HG03520 (cell line): ENCODE measurements around the gene TSC22D1.

Source experiments
- ATAC-seq: cut with Tn5 transposase; IDR thresholded peaks from one replicate; pipeline ENCODE4 v1.9.1; 2021; ENCODE audit warnings: mild to moderate bottlenecking, moderate library complexity; ENCODE audit not compliant: unreplicated experiment

Gene TSC22D1

DNA sequence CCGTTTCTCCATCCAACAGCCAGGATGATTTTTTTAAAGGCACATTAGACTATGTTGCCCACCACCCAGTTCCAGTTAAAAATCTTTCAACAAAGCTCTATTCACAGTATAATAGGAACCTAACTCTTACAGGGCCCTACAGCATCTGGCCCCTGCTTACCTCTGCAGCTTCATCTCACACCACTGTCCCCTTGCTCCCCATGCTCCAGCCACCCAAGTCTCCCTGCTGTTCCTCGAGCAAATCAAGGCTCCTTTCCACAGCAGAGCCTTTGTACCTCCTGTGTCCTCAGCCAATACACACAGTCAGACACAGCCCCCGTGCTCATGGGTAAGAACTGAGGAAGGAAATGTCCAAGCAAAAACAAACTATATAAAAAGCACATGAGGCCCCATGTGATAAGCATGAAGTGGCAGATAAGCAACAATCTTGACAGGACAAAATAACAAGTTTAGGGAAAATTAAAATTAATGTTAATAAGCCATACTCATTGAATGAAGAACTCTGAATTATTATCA is 67.5 kb downstream of the TSC22D1 start:
- ATAC-seq = no peak

DNA sequence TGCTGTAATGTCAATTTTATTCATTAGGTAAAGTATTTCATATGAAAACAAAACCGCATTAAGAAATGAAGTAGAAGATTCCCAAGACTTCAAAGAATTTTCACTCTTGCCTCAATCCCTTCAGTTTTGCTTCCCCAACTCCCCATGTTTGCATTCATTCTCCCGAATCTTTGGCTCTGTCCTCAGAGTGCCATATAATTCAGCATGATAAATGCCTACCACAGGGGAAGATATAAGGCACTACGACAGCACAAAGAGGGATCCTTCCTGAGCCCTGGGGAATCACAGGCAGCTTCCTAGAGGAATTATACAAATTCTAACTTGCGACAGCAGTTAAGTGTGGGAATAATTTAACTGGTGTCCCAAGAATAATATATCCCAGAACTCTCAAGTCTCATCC is 68.5 kb downstream of the TSC22D1 start:
- ATAC-seq = no peak

DNA sequence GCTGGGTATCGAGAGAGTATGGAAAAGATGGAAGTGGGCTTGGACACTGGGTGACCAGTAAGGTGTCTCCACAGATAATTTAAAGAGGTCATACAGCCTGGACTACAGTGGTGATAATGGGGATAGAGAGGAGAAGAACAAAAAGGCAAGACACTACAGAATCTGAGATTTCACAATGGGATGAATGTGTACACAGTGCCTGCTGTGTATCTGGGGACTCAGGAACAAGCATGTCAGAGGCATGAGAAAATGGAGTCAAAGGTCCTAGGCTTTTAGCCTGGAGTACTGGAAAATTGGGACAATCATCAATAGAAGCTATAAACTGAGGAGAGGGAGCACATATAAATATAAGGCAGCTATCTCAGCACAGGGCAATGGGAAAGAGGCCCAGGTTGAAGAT is 69.4 kb downstream of the TSC22D1 start:
- ATAC-seq = no peak

DNA sequence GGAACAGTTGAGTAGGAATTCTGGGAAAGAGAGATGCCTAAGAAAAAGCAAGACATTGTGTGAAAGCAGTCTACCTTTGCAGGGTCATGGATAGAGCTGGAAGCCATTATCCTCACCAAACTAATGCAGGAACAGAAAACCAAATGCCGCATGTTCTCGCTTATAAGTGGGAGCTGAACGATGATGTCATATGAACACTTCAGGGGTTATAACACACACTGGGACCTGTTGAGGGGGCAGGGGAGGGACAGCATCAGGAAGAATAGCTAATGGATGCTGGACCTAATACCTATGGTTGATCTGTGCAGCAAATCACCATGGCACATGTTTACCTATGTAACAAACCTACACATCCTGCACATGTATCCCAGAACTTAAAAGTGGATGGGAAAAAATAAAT is 69.9 kb downstream of the TSC22D1 start:
- no peak for ATAC-seq

DNA sequence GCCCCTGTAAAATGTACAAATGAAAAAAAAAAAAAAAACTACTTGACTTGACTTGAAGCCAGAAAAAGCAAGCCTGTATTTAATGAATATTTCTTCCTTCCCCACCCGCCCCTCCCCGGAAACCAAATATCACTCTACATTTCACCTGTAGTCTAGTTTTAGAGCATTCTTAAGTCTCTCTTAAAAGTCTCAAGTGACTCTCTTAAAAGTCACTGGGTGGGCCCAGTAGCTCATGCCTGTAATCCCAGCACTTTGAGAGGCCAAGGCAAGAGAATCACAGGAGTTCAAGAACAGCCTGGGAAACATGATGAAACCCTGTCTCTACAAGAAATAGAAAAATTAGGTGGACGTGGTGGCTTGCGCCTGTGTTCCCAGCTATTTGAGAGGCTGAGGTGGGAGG is 72.0 kb downstream of the TSC22D1 start:
- no peak for ATAC-seq

DNA sequence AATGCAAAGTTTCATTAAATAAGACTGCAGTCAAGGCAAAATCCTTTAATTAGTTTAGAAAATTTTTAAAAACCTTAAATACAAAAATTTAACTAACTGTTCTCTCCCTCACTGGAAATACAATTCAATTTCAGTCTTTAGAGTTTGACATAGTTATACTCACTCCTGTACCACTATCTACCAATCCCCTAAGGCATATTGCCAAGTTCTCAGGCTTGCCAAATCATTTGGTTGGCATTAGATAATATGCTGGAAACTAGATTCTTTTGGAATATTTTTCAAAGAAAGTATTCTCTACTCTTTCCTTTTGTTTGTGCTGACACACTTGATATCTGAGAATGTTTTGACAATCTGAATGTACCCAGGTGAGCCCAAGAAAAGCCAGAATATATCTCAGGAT is 77.2 kb downstream of the TSC22D1 start:
- no peak for ATAC-seq

DNA sequence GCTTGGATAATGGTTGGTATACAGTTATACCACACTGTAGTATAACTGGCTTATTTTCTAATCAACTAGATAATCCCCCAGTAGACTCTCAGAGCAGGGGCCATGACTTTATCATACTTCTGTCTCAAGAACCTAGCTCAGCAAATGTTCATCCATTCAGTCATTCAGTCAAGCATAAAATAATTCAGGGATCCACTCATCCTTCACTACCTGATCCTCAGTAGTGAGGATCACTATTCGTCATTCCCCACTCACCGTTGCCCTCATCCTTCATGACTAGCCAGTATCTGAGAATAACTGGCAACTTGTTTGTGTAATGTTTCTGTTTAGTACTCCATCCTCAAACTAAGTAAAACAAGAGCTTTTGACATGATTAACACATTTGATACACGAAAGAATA is 77.6 kb downstream of the TSC22D1 start:
- no peak for ATAC-seq

DNA sequence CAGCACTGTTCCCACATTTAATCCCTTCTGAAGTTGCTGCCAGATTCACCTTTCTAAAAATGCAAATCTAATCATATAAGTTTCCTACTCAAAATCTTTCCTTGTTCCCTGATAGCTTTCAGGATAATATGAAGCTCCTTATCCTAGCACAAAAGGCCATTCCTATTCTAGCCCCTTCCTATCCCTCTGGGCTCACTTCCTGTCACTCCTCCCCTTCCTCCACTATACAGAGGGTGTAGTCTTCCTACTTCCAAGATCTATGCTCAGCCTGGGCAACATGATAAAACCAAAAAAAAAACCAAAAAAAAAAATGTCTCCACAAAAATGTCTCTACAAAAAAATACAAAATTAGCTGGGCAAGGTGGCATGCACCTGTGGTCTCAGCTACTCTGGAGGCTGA is 78.3 kb downstream of the TSC22D1 start:
- no peak for ATAC-seq

DNA sequence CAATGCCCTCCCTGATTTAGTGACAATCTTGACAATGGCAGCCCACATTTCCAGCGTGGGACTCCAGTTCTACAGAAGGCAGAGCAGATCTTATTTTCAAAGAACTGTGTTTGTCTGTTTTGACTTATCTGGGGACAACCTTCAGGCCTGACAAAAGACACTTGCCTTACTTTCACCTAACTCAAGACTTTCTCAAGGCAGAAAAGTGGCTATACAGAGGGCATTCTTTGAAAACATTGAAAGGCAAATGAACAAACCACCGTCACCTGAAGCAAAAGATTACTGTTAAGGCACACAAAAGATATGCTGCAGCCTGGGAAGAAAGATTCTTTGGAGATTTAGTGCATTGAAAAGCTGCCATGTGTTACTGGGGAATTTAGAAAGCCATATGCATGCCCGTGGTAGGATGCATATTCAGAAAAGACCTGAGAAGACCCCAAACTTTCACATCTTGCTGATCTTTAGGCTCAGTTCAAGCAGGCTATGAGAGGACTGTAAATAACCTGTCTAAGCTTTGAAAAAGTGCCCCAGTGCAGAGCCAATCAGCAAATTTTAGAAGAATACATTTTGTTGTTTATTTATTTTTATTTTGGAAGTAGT is 82.8 kb downstream of the TSC22D1 start:
- ATAC-seq = no peak

DNA sequence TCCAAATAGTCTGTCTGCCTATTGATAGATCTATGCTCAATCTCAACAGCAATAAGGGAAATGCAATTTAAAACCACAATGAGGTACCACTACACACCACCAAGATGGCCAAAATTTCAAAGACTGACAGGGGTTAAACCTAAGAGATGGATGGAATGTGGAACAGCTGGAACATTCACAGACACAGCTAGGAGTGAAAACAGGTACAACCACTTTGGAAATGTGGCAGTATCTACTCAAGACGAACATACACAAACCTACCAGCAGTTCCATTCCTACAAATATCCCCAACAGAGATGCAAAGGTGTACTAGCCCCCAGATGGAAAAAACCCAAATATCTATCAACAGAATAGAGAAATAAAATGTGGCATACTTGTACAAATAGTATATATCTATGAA is 86.4 kb downstream of the TSC22D1 start:
- ATAC-seq = no peak

DNA sequence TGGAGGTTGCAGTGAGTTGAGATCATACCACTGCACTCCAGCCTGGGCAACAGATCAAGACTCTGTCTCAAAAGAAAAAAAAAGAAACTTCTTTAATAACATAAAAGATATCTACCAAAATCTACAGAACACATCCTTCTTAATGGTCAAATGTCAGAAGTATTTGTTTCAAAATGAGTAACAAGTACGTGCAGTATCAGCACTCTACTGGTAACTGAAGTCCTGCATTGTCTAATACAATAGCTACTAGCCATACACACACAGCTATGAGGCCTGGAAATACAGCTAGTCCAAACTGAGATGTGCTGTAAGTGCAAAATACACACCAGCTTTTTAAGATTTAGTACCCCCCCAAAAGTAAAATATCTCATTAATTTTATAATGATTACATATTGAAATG is 88.1 kb downstream of the TSC22D1 start:
- peak; percentile 73 for ATAC-seq

DNA sequence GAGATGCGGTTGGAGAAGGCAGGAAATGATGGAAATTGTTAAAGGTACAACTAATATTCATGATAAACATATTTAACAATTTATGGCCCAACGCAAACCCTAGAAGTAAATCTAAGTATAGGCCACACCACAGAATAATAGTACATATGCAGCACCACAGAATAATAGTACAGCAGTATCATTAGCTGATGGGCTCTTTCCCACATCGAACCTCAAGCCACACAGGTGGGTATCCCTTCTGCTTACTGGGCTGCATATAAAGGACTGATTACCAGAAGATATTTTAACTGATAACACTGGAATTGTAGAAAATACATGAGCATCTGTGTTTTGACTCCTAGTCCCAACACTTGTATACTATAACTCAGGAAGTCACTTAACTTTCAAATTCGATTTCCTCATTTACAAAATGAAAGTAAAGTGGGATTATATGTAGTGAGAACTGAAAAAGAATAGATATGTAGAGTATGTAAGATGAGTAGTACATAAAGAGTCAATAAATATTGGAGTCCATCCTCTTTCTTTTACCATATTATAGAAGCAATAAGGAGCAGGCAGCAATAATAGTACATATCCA is 91.5 kb downstream of the TSC22D1 start:
- ATAC-seq = no peak

DNA sequence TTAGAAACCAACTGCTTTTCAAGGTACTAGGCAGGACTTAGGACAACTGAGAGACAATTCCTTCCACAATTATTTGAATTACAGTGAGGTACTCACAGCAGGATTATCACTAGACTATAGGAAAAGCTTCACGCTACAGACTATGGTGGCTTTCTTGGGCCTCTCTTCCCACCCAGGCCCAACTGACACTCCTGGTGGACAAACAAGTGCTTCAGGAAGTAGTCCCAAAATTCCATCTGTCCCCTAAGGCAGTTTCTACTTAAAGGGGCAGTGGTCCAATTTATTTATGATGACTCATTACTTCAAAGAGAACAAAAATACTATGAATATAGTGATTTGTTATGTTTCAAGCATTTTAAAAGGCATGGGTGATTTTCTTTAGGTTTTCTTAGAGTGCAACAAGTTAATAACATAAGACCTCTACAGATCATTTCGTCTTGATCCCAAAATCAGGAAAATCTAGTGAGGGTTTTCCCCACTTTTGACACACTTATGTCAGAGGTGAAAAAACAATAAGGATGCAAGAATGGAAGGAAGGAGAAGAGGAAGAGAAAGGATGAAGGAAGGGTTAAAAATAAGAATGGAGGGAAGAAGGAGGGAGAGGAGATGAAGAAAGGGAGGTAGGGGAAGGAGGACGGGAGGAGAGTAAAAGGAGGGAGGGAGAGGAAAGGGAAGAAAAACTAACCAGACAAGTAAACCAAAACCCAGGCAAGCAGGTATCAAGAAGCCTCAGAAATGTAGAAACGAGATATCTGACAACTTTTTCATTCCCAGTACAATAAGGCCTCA is 101.8 kb downstream of the TSC22D1 start:
- no peak for ATAC-seq

DNA sequence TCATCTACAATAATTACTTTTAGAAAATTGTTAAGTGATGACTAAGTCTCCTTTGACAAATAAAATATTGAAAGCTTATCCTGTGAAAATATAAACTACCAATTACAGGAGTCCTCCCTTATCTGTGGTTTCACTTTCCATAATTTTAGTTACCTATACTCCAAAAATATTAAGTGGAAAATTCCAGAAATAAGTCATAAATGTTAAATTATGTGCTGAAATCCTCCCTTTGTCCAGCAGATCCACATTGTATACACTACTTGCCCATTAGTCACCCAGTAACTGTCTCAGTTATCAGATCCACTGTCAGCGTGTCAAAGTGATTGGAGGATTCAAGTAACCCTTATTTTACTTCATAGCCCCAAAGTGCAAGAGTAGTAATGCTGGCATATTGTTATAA is 104.4 kb downstream of the TSC22D1 start:
- ATAC-seq = no peak

DNA sequence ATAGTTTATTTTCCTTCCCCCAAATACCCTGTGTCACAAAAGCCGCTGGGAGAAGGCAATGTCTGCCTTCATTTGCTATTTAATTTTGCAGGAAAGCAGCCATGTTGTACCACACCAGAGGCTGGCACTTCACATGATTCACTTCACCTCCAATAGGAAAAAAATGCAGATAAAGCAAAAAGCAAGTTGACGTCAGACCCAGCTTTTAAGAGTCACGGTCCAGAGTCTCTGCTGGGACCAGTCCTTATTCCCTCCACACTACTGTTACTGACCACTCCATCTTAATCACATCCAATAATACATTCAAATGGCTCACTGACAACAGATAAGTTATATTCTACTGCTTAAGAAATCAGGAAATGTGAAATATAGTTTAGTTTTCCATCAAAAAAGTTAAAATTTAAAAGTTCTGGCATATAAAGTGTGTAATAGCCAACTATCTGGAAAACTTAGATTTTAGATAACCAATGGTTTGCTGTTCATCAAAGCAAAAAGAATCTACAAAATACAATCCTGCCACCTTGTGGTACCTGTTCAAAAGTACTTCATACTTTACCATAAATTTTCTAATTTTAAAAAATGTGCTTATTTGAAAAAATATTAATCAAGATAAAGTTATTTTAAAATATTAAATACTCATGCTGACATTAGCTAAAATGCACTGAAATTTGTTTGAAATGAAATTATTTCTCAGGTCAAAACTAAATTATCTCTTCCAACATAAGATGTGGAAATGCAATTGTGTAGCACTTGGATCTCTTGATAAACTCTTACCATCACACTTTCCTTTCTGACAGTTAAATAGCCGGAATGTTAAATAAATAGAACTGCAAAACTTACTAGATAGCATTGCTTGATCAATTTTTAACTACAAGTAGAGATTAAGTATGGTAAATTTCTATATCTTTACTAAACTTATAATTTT is 105.2 kb downstream of the TSC22D1 start:
- no peak for ATAC-seq

DNA sequence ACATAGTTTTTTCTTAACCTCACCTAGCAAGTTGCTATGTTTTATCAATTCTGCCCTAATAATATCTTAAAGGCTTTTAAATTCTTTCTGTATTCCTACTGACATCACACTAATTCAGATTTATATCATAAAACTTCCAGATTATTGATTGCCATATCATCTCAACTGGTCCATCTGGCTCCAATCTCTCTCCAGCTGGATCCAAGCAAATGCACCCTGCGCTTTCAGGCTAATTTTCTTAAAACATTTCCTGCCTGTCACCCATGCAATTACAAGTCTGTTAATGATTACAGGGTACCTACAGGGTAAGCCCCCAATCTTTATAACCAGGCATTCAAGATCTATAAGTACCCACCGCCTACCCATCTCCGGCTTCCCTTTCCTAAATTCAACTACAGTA is 107.3 kb downstream of the TSC22D1 start:
- ATAC-seq = no peak

DNA sequence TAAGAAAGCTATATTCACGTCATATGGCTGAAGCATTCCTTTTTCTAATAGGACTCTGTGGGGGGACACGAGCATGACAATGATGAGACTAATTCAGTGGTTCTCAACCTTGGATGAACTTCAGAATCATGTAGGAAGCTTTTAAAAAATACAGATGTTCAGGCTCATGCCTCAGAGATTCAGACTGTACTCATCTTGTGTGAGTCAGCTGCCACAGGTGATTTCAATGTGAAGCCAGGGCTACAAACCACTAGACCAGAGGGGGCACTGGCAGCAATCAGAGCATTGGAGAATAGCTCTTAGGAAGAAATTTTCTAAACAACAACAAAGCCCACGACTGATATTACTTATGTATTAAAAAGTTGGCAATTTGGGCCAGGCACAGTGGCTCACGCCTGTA is 110.8 kb downstream of the TSC22D1 start:
- ATAC-seq = no peak

DNA sequence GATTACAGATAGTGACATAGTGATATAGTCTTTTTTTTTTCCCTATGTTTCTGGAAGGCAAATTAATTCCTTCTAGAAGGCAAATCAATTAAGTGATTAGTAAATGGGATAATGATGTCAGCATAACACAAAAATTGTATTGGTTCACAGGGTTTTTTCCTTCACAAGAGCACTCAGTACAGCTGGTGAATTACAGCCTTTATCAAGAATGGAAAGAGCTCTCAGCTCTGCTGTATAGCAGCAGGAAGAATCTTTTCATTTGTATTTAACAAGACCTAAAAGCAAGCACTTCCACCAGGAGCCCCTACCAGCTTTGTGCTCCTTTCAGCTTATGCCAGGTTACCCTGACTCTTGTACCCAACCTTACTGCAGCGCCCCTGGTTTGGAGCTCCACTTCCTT is 111.7 kb downstream of the TSC22D1 start:
- no peak for ATAC-seq

DNA sequence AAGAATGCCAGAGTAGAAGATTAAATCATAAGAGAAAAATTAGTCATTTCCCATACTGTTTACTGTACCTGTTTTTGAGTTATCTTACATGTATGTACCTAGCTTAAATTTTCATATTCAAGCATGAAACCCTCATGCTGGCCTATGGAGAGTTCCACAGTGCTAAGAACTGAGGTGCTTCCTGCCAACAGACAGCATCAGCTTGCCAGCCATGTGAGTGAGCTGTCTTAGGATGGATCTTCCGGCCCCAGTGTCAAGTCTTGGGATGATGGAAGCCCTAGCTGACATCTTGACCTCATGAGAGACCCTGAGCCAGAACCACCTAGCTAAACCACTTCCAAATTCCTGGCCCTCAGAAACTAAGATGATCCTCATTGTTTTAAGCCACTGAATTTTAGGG is 112.4 kb downstream of the TSC22D1 start:
- ATAC-seq = no peak

DNA sequence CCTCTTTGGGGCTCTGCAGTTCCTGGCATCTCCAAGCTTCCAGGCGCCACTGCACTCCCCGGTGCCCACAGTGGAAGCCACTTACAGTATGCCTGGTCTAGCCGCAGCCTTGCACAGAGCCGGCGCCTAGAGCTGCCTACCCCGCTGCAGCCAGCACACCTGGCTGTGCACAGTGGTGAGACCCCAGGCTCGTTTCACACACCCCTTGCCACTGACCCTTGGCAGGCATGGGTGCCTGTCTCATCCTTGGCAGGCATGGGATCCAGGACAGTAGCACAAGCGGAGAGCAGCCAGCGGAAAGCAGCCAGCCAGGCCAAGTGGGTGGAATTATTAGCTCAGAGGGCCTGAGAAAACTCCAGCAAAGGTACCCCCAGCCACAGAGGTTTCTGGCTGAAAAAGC is 116.5 kb downstream of the TSC22D1 start:
- ATAC-seq = no peak

DNA sequence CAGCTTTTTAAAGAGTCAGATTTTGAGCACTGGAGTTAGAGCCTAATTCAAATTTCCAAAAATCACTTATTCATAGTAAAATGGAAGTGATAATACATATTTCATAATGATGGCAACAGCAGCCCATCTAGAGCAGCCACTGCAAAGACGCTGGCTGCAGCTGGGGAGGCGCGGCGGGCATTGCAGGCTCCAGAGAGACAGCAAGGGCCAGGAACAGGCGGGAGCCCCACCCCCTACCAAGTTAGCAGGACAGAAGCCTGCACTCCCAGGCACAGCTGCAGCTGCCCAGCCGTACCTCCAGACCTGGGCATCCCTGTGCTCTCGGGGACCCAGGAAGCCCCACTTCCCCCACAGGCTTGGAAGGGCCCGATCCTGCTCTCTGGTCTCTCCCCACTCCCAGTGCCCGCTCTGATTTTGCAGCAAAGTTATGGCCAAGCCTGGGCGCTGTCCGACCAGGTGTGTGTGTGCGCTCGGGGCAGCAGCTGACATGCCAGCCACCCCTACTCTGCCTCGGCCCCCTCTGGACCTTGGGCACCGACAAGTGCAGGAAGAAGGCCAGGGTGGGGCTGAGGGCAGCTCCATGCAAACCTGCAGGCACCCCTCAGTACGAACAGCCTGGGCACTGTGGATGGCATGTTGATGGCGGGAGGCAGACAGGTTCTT is 117.7 kb downstream of the TSC22D1 start:
- no peak for ATAC-seq
